WERI-Rb-1 (cell line): Measurements from ENCODE around the gene KHK.

Experiments used
- DNase-seq: peaks from one replicate; pipeline ENCODE4 v3.0.0-alpha.2; 2020
- H3K27ac ChIP-seq: fragments of 250-450 bp; sonication (Bioruptor Pico); 2 replicates; pipeline ENCODE4 v1.5.1; 2020; ENCODE audit warnings: mild to moderate bottlenecking, moderate library complexity
- H3K27me3 ChIP-seq: fragments of 250-450 bp; sonication (Bioruptor Pico); 2 replicates; pipeline ENCODE4 v1.5.1; 2021; ENCODE audit warnings: mild to moderate bottlenecking, low read depth, moderate library complexity; ENCODE audit not compliant: insufficient read depth, severe bottlenecking
- H3K36me3 ChIP-seq: fragments of 250-450 bp; sonication (Bioruptor Pico); 2 replicates; pipeline ENCODE4 v1.5.1; 2020; ENCODE audit warnings: mild to moderate bottlenecking, moderate library complexity
- H3K4me3 ChIP-seq: 2 replicates; pipeline ENCODE4 v1.5.1; 2011; ENCODE audit warnings: low read depth, mild to moderate bottlenecking, control low read depth, low read length
- H3K9me3 ChIP-seq: fragments of 250-450 bp; sonication (Bioruptor Pico); 2 replicates; pipeline ENCODE4 v1.5.1; 2021; ENCODE audit warnings: mild to moderate bottlenecking, moderate library complexity; ENCODE audit not compliant: severe bottlenecking
- CTCF ChIP-seq: IDR thresholded peaks from 2 replicates; pipeline ENCODE4 v1.5.1; 2011; ENCODE audit warnings: low read depth, mild to moderate bottlenecking, control low read depth, inconsistent platforms, low read length

Gene KHK

GRCh38 chr2:27145682-27146081 lies 59.1 kb downstream of the KHK start:
- no peak for DNase-seq
- H3K27ac ChIP-seq: no peak overlapping the region
- H3K9me3 ChIP-seq: peaks cover 7% of the 10 kb centered on the region
- no peak for TF ChIP-seq CTCF
- no peaks in the 10 kb centered on the region for H3K27me3 ChIP-seq
- H3K4me3 ChIP-seq: no peak overlapping the region
- H3K36me3 ChIP-seq: no peaks in the 10 kb centered on the region

GRCh38 chr2:27147935-27148334 lies 61.4 kb downstream of the KHK start:
- DNase-seq: no peak
- Histone ChIP-seq H3K27me3 (no peaks in the 10 kb centered on the region), H3K27ac (no peak overlapping the region), H3K36me3 (no peaks in the 10 kb centered on the region), H3K9me3 (peaks cover 3% of the 10 kb centered on the region), H3K4me3 (no peak overlapping the region)
- TF ChIP-seq CTCF: no peak

GRCh38 chr2:27148801-27149439 lies 62.3 kb downstream of the KHK start, which contains the start of gene TCF23:
Gene TCF23, plus strand, starts transcription at chr2:27149004. Its CDS starts 130 bp downstream, at chr2:27149134.
- no peak for DNase-seq
- Histone ChIP-seq H3K27me3 (no peaks in the 10 kb centered on the region), H3K27ac (no peak within 1 kb of the TSS), H3K36me3 (no peaks in the 10 kb centered on the region), H3K4me3 (no peak within 1 kb of the TSS), H3K9me3 (no peaks in the 10 kb centered on the region)
- TF ChIP-seq CTCF: no peak

- TF ChIP-seq CTCF: no peak
- no peaks in the 10 kb centered on the region for H3K9me3 ChIP-seq
- H3K27ac ChIP-seq: no peak overlapping the region
- H3K4me3 ChIP-seq: no peak overlapping the region
- no peak for DNase-seq
- no peaks in the 10 kb centered on the region for H3K36me3 ChIP-seq
- H3K27me3 ChIP-seq: no peaks in the 10 kb centered on the region
These were observed 63.2 kb downstream of the KHK start for GRCh38 chr2:27149570-27150405.
